RWPE2 (cell line): ENCODE results near the gene GNAQ.

Experiments
- ATAC-seq: fragments of 200-7000 bp; cut with Tn5 transposase; 3 replicates; pipeline ENCODE4 v1.9.1; 2021; ENCODE audit warnings: low read depth
- DNase-seq: peaks from one replicate; pipeline ENCODE4 v3.0.0-alpha.2; 2020; ENCODE audit warnings: low spot score
- H3K27ac ChIP-seq: fragments of 450-650 bp; 2 replicates; pipeline ENCODE4 v1.5.1; 2017; ENCODE audit warnings: mild to moderate bottlenecking; ENCODE audit not compliant: poor library complexity, severe bottlenecking
- H3K27me3 ChIP-seq: fragments of 250-450 bp; sonication (Bioruptor Pico); 2 replicates; pipeline ENCODE4 v1.5.1; 2021; ENCODE audit warnings: mild to moderate bottlenecking, moderate library complexity; ENCODE audit not compliant: insufficient read depth, poor library complexity, severe bottlenecking
- H3K36me3 ChIP-seq: fragments of 250-450 bp; sonication (Bioruptor Pico); 2 replicates; pipeline ENCODE4 v1.5.1; 2020; ENCODE audit warnings: low read depth, mild to moderate bottlenecking, moderate library complexity
- H3K4me1 ChIP-seq: fragments of 250-450 bp; sonication (Bioruptor Pico); 2 replicates; pipeline ENCODE4 v1.5.1; 2021; ENCODE audit warnings: mild to moderate bottlenecking, moderate library complexity; ENCODE audit not compliant: insufficient read depth, poor library complexity, severe bottlenecking
- H3K4me3 ChIP-seq: fragments of 250-450 bp; sonication (Bioruptor Pico); 2 replicates; pipeline ENCODE4 v1.5.1; 2021; ENCODE audit warnings: mild to moderate bottlenecking, moderate library complexity; ENCODE audit not compliant: severe bottlenecking
- H3K9me3 ChIP-seq: fragments of 250-450 bp; sonication (Bioruptor Pico); 2 replicates; pipeline ENCODE4 v1.5.1; 2021; ENCODE audit warnings: mild to moderate bottlenecking, moderate library complexity; ENCODE audit not compliant: severe bottlenecking
- TF ChIP-seq, protein P1 (sequence below): fragments of 450-650 bp; IDR thresholded peaks from one replicate; pipeline ENCODE4 v1.5.1; 2017; ENCODE audit warnings: mild to moderate bottlenecking, moderate library complexity; ENCODE audit not compliant: poor library complexity, severe bottlenecking

The GNAQ gene

DNA sequence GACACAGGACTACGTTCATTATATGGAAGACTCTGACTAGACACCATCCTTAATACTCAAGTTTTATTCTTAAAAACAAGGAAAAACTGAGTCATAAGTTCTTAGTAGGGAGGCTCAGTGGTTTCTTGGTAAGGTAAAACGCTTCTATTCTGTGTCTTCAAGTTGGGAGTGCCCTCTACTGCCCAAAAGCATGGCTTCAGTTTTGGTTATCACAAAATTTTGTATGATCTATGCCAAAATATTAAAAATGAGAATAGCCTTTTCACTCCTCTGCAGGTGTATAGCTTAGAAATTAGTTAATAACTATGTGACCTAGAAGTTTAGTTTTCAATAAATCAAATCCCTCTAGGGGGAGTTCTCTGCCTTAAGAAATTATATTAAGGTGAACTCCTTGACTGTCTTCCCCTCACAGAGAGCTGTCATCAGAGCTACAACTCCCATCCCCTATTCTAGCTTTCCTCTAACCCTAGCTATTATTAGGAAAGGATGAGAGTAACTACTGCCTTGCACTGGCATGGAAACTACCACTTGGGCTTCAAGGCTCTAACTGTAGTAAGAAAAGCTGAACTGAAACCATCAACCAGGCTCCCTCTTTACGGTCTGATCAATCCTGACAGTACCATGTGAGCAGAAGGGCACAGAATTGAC, 189.7 kb downstream of the GNAQ start:
- Histone ChIP-seq H3K4me3 (no peak overlapping the region), H3K36me3 (no peaks in the 10 kb centered on the region), H3K27me3 (no peaks in the 10 kb centered on the region), H3K9me3 (no peaks in the 10 kb centered on the region), H3K4me1 (peaks cover 11% of the 10 kb centered on the region), H3K27ac (no peak overlapping the region)
- TF ChIP-seq, protein P1, sequence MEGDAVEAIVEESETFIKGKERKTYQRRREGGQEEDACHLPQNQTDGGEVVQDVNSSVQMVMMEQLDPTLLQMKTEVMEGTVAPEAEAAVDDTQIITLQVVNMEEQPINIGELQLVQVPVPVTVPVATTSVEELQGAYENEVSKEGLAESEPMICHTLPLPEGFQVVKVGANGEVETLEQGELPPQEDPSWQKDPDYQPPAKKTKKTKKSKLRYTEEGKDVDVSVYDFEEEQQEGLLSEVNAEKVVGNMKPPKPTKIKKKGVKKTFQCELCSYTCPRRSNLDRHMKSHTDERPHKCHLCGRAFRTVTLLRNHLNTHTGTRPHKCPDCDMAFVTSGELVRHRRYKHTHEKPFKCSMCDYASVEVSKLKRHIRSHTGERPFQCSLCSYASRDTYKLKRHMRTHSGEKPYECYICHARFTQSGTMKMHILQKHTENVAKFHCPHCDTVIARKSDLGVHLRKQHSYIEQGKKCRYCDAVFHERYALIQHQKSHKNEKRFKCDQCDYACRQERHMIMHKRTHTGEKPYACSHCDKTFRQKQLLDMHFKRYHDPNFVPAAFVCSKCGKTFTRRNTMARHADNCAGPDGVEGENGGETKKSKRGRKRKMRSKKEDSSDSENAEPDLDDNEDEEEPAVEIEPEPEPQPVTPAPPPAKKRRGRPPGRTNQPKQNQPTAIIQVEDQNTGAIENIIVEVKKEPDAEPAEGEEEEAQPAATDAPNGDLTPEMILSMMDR: peak; percentile 61
- ATAC-seq (peak; percentile 59), DNase-seq (no peak)

DNA sequence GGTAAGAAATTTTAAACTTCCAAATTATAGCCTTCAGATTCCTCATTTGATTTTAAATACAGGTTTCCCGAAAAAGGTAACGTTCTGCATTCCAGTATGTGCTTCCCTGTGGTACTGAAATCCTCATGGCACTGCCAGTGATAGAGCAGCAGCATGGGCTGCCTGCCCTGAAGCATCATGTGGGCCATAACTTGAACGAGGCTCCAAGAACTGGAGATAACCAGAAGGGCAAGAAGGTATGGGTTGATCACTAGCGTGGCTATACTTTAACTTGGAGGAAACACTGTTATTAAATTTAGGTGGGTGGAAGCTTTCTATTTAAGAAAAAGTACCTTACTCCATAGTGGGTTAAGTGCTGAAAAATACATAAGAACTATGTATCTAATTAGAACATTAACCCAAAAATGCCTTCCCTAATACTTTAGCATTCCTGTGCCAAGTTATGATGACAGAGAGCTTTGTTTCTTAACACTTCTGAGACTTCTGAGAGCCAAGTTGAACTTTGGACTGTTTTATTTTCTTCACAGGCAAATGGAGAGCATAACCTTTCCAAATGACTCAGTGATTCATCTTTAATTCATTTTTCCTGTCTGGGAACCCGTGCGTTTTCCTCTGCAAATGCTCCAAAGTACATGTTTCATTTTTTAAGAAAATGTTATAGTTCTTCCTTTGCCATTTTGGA, 192.0 kb downstream of the GNAQ start:
- 0 out of 3 replicates have a peak, but pooled peaks have one; percentile 43 for ATAC-seq

GRCh38 chr9:77838986-77839385, 192.6 kb downstream of the GNAQ start:
- no peak for ATAC-seq
- H3K9me3 ChIP-seq: no peaks in the 10 kb centered on the region
- no peak for DNase-seq
- no peaks in the 10 kb centered on the region for H3K27me3 ChIP-seq
- H3K4me3 ChIP-seq: no peak overlapping the region
- TF ChIP-seq, protein P1: no peak
- H3K4me1 ChIP-seq: peaks cover 11% of the 10 kb centered on the region
- 0 out of 2 replicates have a peak, but pooled peaks cover 4% of the 10 kb centered on the region for H3K36me3 ChIP-seq
- peak overlapping the region; percentile 7 for H3K27ac ChIP-seq

More for the DNA sequence above, 192.0 kb downstream of the GNAQ start:
- peaks cover 11% of the 10 kb centered on the region for H3K4me1 ChIP-seq
- peak overlapping the region; percentile 7 for H3K27ac ChIP-seq
- no peaks in the 10 kb centered on the region for H3K27me3 ChIP-seq
- H3K9me3 ChIP-seq: no peaks in the 10 kb centered on the region
- no peak for DNase-seq
- no peak overlapping the region for H3K4me3 ChIP-seq
- TF ChIP-seq, protein P1: no peak
- 0 out of 2 replicates have a peak, but pooled peaks cover 4% of the 10 kb centered on the region for H3K36me3 ChIP-seq

GRCh38 chr9:77834898-77835488, 196.6 kb downstream of the GNAQ start:
- H3K27ac ChIP-seq: no peak overlapping the region
- no peak overlapping the region for H3K4me3 ChIP-seq
- H3K9me3 ChIP-seq: no peaks in the 10 kb centered on the region
- TF ChIP-seq, protein P1: no peak
- H3K27me3 ChIP-seq: no peaks in the 10 kb centered on the region
- 0 out of 2 replicates have a peak, but pooled peaks cover 4% of the 10 kb centered on the region for H3K36me3 ChIP-seq
- ATAC-seq: no peak
- DNase-seq: no peak
- peaks cover 4% of the 10 kb centered on the region for H3K4me1 ChIP-seq
